Glomerular visceral epithelial cell (primary cell): ENCODE results near the gene TOM1.
"Not testable (repeated sequence)": the region's sequence is repeated elsewhere in the genome, so short reads cannot be mapped to it uniquely, and the experiment has no call there.

Source experiments
- DNase-seq: peaks from one replicate; pipeline ENCODE4 v3.0.0-alpha.2; 2016; ENCODE audit errors: extremely low spot score

The TOM1 gene

GRCh38 chr22:35345808-35346505 is 46.3 kb downstream of the TOM1 start:
- DNase-seq, result no peak

GRCh38 chr22:35346596-35347220 is 47.0 kb downstream of the TOM1 start:
- DNase-seq, result no peak

GRCh38 chr22:35347462-35347861 is 47.8 kb downstream of the TOM1 start:
- no peak for DNase-seq

- DNase-seq, result no peak
These were observed 48.4 kb downstream of the TOM1 start for GRCh38 chr22:35348026-35348590.

- DNase-seq, result no peak
These were observed 49.0 kb downstream of the TOM1 start for GRCh38 chr22:35348703-35349102.

GRCh38 chr22:35349368-35349703 is 49.6 kb downstream of the TOM1 start:
- DNase-seq, result no peak

GRCh38 chr22:35349704-35350538 is 50.2 kb downstream of the TOM1 start:
- peak; percentile 16 for DNase-seq

GRCh38 chr22:35350539-35351503 is 51.1 kb downstream of the TOM1 start:
- DNase-seq, result peak; percentile 94

GRCh38 chr22:35352214-35353111 is 52.8 kb downstream of the TOM1 start:
- peak; percentile 65 for DNase-seq

GRCh38 chr22:35353318-35353717 is 53.6 kb downstream of the TOM1 start:
- DNase-seq, result no peak

GRCh38 chr22:35354068-35354467 is 54.4 kb downstream of the TOM1 start:
- no peak for DNase-seq

GRCh38 chr22:35357883-35358621 is 58.4 kb downstream of the TOM1 start:
- peak; percentile 89 for DNase-seq

GRCh38 chr22:35359380-35360065 is 59.8 kb downstream of the TOM1 start:
- DNase-seq, result no peak

GRCh38 chr22:35361001-35361558 is 61.4 kb downstream of the TOM1 start:
- DNase-seq, result no peak

GRCh38 chr22:35363566-35364086 is 63.9 kb downstream of the TOM1 start:
- no peak for DNase-seq

- not testable (repeated sequence) for DNase-seq
These were observed 64.5 kb downstream of the TOM1 start for GRCh38 chr22:35364230-35364629.

GRCh38 chr22:35367331-35367886 is 67.7 kb downstream of the TOM1 start:
- no peak for DNase-seq

GRCh38 chr22:35368386-35368785 is 68.7 kb downstream of the TOM1 start:
- DNase-seq, result no peak
